Pancreas (tissue), 10 donors: Measurements from ENCODE around the gene APOO. TPM values are rescaled to one million over a fixed set of nuclear protein-coding genes. Genes with fewer than 3 reads are reported as not detected.

Experiments
- ATAC-seq, 4 donors: fragments of 200-7000 bp; cut with Tn5 transposase; one replicate each; pipeline versions ENCODE4 v1.8.0 to v1.9.1; 2020; ENCODE audit warnings: mild to moderate bottlenecking in 4 of 4, moderate library complexity in 4 of 4
- DNase-seq, 6 donors: peaks; one replicate each; pipeline ENCODE4 v3.0.0-alpha.2; 2020
- FAIRE-seq: peaks from 2 replicates; lab custom pipeline; 2012; peaks lifted over from hg19 to GRCh38; lab: Jason Lieb, UNC
- H3K27ac ChIP-seq, 4 donors: fragments of 200-600 bp; sonication (generic); 1 replicate in 3 of 4; 2 replicates in 1 of 4; pipeline versions ENCODE4 v1.5.0 to v1.8.0; 2020
- H3K27me3 ChIP-seq, 4 donors: fragments of 200-600 bp; one replicate each; pipeline ENCODE4 v1.8.0; 2021
- H3K36me3 ChIP-seq, 3 donors: fragments of 200-600 bp; sonication (generic) in 1 of 3; one replicate each; pipeline versions ENCODE4 v1.5.0 to v1.8.0; 2020 to 2021
- H3K4me1 ChIP-seq, 3 donors: fragments of 200-600 bp; one replicate each; pipeline ENCODE4 v1.8.0; 2021
- H3K4me3 ChIP-seq, 4 donors: fragments of 200-600 bp; sonication (generic) in 2 of 4; one replicate each; pipeline versions ENCODE4 v1.5.0 to v1.8.0; 2020 to 2021
- H3K9me3 ChIP-seq, 4 donors: fragments of 200-600 bp; one replicate each; pipeline ENCODE4 v1.8.0; 2021
- CTCF ChIP-seq, 4 donors: fragments of 200-600 bp; sonication (generic) in 3 of 4; IDR thresholded peaks; one replicate each; pipeline versions ENCODE4 v1.5.0 to v1.8.0; 2021; ENCODE audit warnings: antibody characterized with exemption in 4 of 4
- WGBS, 2 donors: extraction: QIAGEN DNeasy Blood & Tissue Kit; methylation state at CpG; one replicate each; pipeline ENCODE4 v1.1.7; 2013; 5-methylcytosine and 5-hydroxymethylcytosine counted together
- intact Hi-C, 3 donors: fragments of 100-400 bp; cut with DNase I; formaldehyde crosslinking; loops; one replicate each; pipeline versions ENCODE4 v1.11.1 to v1.14.2; 2022
- polyA plus RNA-seq, 2 donors: library from polyadenylated mRNA; stranded (reverse); fragments of 200-250 nt; gene quantifications; one replicate each; pipeline ENCODE4 v1.2.3, GENCODE V29; 2013
- total RNA-seq, 6 donors: library from RNA; stranded (reverse); fragmentation: NEBNext Ultra II Directional in 4 of 6; extraction: Animal tissue kit (Norgen Biotek cat#: 25700) in 4 of 6; gene quantifications; one replicate each; pipeline versions ENCODE4 v1.2.1 to v1.2.4, GENCODE V29; 2021 to 2023
- donor health status: healthy with polysubstance abuse.
- donor health status: DM: no; HTN: no; CAD: no; lungs with moderate emphysema.
- donor health status: DM: no; HTN: no; CAD: no.
- donor health status: control.
- donor health status: control.
- donor health status: Bipolar disorder and iron deficiency.
- donor health status: DM: yes; HTN: yes; CAD: no.
- donor health status: DM: no; HTN: no; CAD: no.
- donor health status: DM: no; HTN: no; CAD: no.
- donor health status: DM: yes; HTN: yes; CAD: no.

The APOO gene
- total and polyA plus RNA-seq, 8 donors, result 4.8 to 16.9 (median 8.9) TPM

- no peaks in the 10 kb centered on the region for H3K4me1 ChIP-seq
- H3K27ac ChIP-seq, result no peak overlapping the region
- 74 to 87% methylated on average over 3 of the region's 3 CpGs for WGBS, 2 donors
- FAIRE-seq (no peak), DNase-seq (no peak), ATAC-seq (no peak)
- no peak for TF ChIP-seq CTCF (IDR thresholded peaks at IDR 0.05)
- H3K36me3 ChIP-seq, result no peaks in the 10 kb centered on the region
- H3K9me3 ChIP-seq, result no peaks in the 10 kb centered on the region
- no peaks in the 10 kb centered on the region for H3K27me3 ChIP-seq
- no peak overlapping the region for H3K4me3 ChIP-seq
- intact Hi-C loops, result no loop called here
Observed at GRCh38 chrX:23854945-23855344, 52.8 kb downstream of the APOO start.

GRCh38 chrX:23854122-23854521, 53.6 kb downstream of the APOO start:
- 87 to 88% methylated on average over 4 of the region's 4 CpGs for WGBS, 2 donors
- ATAC-seq (no peak), FAIRE-seq (no peak)

GRCh38 chrX:23851544-23851943, 56.2 kb downstream of the APOO start:
- Histone ChIP-seq H3K4me1 (no peaks in the 10 kb centered on the region), H3K27ac (no peak overlapping the region), H3K27me3 (peaks cover 0 to 3% (median 0%) of the 10 kb centered on the region in 4 donors), H3K9me3 (no peaks in the 10 kb centered on the region), H3K4me3 (no peak overlapping the region), H3K36me3 (no peaks in the 10 kb centered on the region)
- no peak for FAIRE-seq
- TF ChIP-seq CTCF (IDR thresholded peaks at IDR 0.05), result no peak
- 93% methylated on average over 2 of the region's 2 CpGs for WGBS, 2 donors
- no peak for ATAC-seq
- no peak for DNase-seq
- intact Hi-C loops, result no loop called here

More at GRCh38 chrX:23854122-23854521, 53.6 kb downstream of the APOO start:
- Histone ChIP-seq H3K36me3 (no peaks in the 10 kb centered on the region), H3K27me3 (no peaks in the 10 kb centered on the region), H3K4me3 (no peak overlapping the region), H3K27ac (no peak overlapping the region), H3K9me3 (no peaks in the 10 kb centered on the region), H3K4me1 (no peaks in the 10 kb centered on the region)
- no peak for DNase-seq
- TF ChIP-seq CTCF (IDR thresholded peaks at IDR 0.05), result no peak
- intact Hi-C loops, result no loop called here

GRCh38 chrX:23849241-23849640, 58.5 kb downstream of the APOO start:
- DNase-seq, result no peak
- Histone ChIP-seq H3K4me1 (peaks cover 0 to 4% (median 0%) of the 10 kb centered on the region in 3 donors), H3K27ac (no peak overlapping the region), H3K36me3 (no peaks in the 10 kb centered on the region), H3K4me3 (no peak overlapping the region), H3K9me3 (no peaks in the 10 kb centered on the region), H3K27me3 (peaks cover 0 to 3% (median 0%) of the 10 kb centered on the region in 4 donors)
- ATAC-seq, result no peak
- intact Hi-C loops, result no loop called here
- TF ChIP-seq CTCF (IDR thresholded peaks at IDR 0.05), result no peak
- 81 to 97% methylated on average over 4 to 5 of the region's 5 CpGs for WGBS, 2 donors
- FAIRE-seq, result no peak

- H3K27ac ChIP-seq, result peak overlapping the region in 2 of 4 donors; percentile 68 to 69
- DNase-seq, result no peak
- H3K4me1 ChIP-seq, result peaks cover 0 to 4% (median 0%) of the 10 kb centered on the region in 3 donors
- TF ChIP-seq CTCF (IDR thresholded peaks at IDR 0.05), result no peak
- intact Hi-C loops, result no loop called here
- H3K4me3 ChIP-seq, result no peak overlapping the region
- ATAC-seq, result peak; percentile 55 to 82 (median 74)
- H3K27me3 ChIP-seq, result peaks cover 0 to 3% (median 0%) of the 10 kb centered on the region in 4 donors
- whole genome bisulfite sequencing, 2 donors, result 10 to 12% methylated on average over 3 of the region's 3 CpGs
- H3K9me3 ChIP-seq, result no peaks in the 10 kb centered on the region
- H3K36me3 ChIP-seq, result no peaks in the 10 kb centered on the region
- FAIRE-seq, result no peak
Observed at GRCh38 chrX:23845351-23845817, 62.4 kb downstream of the APOO start.
